GM15510 (cell line): Measurements from ENCODE around the gene TWNK.

Experiments used
- POLR2A ChIP-seq: IDR thresholded peaks from 3 replicates; pipeline ENCODE4 v1.6.1; 2011; ENCODE audit warnings: borderline replicate concordance; ENCODE audit not compliant: insufficient read length; ENCODE audit errors: extremely low read depth

The TWNK gene

GRCh38 chr10:100998183-100998990 is 11.0 kb downstream of the TWNK start:
- TF ChIP-seq POLR2A, result no peak

DNA sequence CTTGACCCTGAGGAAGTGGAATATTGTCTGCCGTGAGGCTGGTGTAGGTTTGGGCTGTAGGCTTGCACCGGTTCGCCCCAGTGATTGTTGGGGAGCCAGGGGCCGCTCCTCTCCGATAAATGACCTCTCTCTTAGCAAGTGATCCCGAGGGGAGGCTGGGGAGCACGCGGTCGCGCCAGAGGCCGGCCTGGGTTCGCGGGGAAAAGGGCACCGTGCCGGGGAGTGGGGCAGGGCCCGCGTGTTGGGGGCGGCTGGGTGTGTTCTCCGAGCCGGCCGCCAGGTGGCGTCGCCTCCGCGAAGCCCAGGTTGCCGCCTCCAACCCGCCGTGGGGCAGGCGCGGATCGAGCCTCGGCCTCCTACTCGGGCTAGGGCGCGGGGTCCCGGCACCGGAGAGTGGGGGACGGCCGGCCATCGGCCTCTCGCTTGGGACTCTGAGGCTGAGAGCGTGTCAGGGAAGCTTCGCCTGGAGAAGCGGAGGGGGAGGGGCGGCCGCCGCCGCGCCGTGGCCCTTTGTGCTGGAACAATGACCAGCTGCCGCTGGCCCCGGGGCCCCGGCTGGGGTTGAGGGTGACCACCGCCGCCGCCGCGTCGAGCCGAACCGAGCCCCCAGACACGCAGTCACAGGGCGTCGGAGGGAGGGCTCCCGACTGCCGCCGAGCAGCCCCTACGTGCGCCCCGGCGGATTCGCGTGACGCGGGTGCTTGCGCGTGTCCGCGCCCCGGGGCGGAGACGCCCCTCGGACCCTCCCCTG is 11.8 kb downstream of the TWNK start:
- peak; percentile 28 for TF ChIP-seq POLR2A

- TF ChIP-seq POLR2A, result no peak
Measured at GRCh38 chr10:100999742-101000126, 12.4 kb downstream of the TWNK start, which contains the start of gene LZTS2. Gene LZTS2, plus strand, starts transcription at chr10:100999808. Its CDS starts 2,731 bp downstream, at chr10:101002539.

- TF ChIP-seq POLR2A, result no peak
Measured at GRCh38 chr10:101000127-101000914, 13.0 kb downstream of the TWNK start.

DNA sequence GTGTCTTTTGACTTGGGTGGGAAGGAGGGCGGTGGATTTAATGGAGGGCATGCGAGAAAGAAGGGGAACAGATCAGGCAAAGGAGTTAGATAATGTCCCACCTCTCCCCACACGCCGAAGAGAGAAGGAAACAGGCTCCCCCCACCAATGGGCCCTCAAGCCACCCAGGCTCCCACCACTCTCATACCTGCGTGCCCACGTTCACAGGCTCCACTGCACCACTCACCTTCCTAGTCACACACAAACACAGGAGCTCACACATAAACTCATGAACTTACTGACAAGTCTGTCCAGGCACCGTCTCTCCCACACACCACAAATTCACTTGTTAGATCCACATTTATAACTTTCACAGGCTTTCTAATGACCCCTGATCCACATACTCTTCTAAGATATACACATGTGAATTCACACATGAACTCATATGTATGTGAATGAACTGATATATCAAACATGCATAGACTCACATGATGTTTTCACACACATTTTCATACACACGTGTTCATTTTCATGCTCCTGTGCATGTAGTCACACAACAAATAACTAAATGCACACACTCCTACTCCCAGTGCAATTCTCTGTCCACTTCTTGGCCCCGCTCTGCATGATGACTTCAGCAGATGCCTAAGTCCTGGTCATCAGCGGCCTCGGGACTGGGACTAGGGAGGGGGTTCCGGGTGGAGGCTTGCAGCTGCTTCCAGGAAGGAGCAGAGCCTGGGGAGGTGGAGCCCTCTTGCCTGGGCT is 13.7 kb downstream of the TWNK start:
- no peak for TF ChIP-seq POLR2A

DNA sequence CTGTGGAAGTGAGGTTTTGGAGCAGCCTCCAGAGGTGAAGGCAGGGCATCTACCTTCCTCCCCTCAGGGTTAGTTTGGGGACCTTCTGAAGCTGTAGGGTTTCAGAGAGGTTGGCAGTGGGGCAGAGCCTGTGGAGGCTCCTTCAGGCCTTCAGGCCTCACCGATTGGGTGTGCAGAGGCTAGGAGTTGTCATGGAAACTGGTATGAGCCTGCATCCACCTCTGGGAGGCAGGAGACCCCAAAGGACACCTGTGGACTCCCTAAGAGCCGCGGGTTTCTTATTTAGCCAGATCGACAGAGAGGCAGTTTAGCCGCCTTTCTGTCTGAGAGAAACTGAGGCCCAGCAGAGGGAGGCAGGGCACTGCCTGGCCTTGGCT is 14.3 kb downstream of the TWNK start:
- TF ChIP-seq POLR2A, result no peak

GRCh38 chr10:101002456-101002855 is 15.1 kb downstream of the TWNK start:
- TF ChIP-seq POLR2A, result no peak

GRCh38 chr10:101003639-101004206 is 16.4 kb downstream of the TWNK start:
- no peak for TF ChIP-seq POLR2A

DNA sequence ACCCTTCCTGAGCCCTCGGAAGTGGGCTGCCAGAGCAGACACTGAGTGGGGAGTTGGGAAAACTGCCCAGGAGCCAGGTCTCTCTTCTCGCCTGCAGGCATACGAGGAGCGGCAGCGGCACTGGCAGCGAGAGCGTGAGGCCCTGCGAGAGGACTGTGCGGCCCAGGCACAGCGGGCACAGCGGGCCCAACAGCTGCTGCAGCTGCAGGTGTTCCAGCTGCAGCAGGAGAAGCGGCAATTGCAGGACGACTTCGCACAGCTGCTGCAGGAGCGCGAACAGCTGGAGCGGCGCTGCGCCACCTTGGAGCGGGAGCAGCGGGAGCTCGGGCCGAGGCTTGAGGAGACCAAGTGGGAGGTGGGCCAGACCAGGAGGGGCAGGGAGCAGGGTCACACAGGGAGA is 18.0 kb downstream of the TWNK start:
- TF ChIP-seq POLR2A, result no peak

- no peak for TF ChIP-seq POLR2A
Measured at GRCh38 chr10:101005869-101006567, 18.7 kb downstream of the TWNK start.

- TF ChIP-seq POLR2A, result no peak
Measured at GRCh38 chr10:101006593-101007098, 19.3 kb downstream of the TWNK start.

DNA sequence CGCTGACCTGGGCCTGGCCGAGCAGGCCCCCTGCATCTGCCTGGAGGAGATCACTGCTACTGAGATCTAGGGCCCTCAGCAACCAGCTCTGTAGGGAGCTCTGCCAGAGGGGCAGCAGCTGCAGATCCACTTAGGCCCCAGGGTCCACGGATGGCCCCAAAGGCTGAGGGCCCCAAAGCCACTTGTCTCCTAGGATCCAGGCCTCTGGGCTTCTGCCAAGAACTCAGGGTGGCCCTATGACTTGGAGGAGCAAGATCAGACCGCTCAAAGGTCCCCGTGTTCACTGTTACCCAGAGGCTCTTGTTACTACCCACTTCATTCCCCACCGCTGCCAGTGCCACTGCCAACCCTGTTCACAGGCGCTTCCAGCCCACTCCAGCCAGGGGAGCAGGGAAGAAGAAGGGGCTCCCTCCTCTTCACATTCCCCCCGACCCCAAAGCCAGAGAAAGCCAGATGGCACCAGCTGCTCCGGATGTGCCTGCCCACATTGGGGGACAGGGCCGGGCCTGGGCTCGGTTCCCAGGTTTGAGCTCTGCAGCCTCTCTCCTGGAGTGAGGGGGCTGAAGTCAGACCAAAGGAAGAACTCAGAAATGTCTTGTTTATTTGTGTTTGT is 19.9 kb downstream of the TWNK start:
- TF ChIP-seq POLR2A, result no peak
